22Rv1 (cell line): ENCODE data around the gene PCK2.

Experiments
- ZFX ChIP-seq: fragments of 450-650 bp; IDR thresholded peaks from 2 replicates; pipeline ENCODE4 v1.6.1; 2017; ENCODE audit warnings: antibody characterized with exemption, borderline replicate concordance
- TF ChIP-seq, protein P1 (sequence below): fragments of 450-650 bp; IDR thresholded peaks from 2 replicates; pipeline ENCODE4 v1.5.1; 2017; ENCODE audit warnings: mild to moderate bottlenecking

DNA sequence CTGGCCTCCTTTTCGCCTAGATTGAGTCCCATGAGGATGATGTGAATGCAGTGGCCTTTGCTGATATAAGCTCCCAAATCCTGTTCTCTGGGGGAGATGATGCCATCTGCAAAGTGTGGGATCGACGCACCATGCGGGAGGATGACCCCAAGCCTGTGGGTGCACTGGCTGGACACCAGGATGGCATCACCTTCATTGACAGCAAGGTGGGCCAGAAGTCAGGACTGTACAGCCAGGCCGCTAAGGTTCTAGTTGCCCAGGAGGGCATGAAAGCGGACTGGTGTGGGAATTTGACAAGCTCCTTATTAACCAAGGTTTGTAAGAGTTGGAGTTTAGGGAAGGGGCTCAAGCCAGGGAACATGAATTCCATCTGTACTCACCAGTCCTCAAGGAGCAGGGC lies 25.6 kb downstream of the PCK2 start:
- TF ChIP-seq, protein P1, sequence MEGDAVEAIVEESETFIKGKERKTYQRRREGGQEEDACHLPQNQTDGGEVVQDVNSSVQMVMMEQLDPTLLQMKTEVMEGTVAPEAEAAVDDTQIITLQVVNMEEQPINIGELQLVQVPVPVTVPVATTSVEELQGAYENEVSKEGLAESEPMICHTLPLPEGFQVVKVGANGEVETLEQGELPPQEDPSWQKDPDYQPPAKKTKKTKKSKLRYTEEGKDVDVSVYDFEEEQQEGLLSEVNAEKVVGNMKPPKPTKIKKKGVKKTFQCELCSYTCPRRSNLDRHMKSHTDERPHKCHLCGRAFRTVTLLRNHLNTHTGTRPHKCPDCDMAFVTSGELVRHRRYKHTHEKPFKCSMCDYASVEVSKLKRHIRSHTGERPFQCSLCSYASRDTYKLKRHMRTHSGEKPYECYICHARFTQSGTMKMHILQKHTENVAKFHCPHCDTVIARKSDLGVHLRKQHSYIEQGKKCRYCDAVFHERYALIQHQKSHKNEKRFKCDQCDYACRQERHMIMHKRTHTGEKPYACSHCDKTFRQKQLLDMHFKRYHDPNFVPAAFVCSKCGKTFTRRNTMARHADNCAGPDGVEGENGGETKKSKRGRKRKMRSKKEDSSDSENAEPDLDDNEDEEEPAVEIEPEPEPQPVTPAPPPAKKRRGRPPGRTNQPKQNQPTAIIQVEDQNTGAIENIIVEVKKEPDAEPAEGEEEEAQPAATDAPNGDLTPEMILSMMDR: no peak
- TF ChIP-seq ZFX: no peak
